HG03354 (cell line): ENCODE results near the gene ZNF432.
"Not testable (repeated sequence)": the region's sequence is repeated elsewhere in the genome, so short reads cannot be mapped to it uniquely, and the experiment has no call there.

Experiments
- ATAC-seq: cut with Tn5 transposase; IDR thresholded peaks from one replicate; pipeline ENCODE4 v1.9.1; 2021; ENCODE audit warnings: mild to moderate bottlenecking; ENCODE audit not compliant: unreplicated experiment, poor library complexity, severe bottlenecking

ZNF432 gene

GRCh38 chr19:52048555-52049501 lies at the start of gene ZNF432:
Gene ZNF432, minus strand, starts transcription at chr19:52048838. Its CDS starts 1,970 bp downstream, at chr19:52046868.
- ATAC-seq = peak; percentile 91

- not testable (repeated sequence) for ATAC-seq
Observed at GRCh38 chr19:52096416-52096815, 47.8 kb upstream of the ZNF432 start.

- ATAC-seq = no peak
Observed at GRCh38 chr19:52095172-52096014, 46.8 kb upstream of the ZNF432 start, which contains the start of gene ZNF841. Gene ZNF841, minus strand, starts transcription at chr19:52095765. Its CDS starts 10,964 bp downstream, at chr19:52084801.

GRCh38 chr19:52094526-52095130 lies 46.0 kb upstream of the ZNF432 start:
- no peak for ATAC-seq

- ATAC-seq = no peak
Observed at GRCh38 chr19:52086481-52086880, 37.8 kb upstream of the ZNF432 start.

- no peak for ATAC-seq
Observed at GRCh38 chr19:52070496-52070895, 21.9 kb upstream of the ZNF432 start.

GRCh38 chr19:52069653-52070052 lies 21.0 kb upstream of the ZNF432 start:
- no peak for ATAC-seq

GRCh38 chr19:52066258-52066863 lies 17.7 kb upstream of the ZNF432 start:
- ATAC-seq = no peak

- ATAC-seq = no peak
Observed at GRCh38 chr19:52065399-52065798, 16.8 kb upstream of the ZNF432 start.

- ATAC-seq = not testable (repeated sequence)
Observed at GRCh38 chr19:52056480-52056879, 7.8 kb upstream of the ZNF432 start.

- not testable (repeated sequence) for ATAC-seq
Observed at GRCh38 chr19:52051736-52052135, 3.1 kb upstream of the ZNF432 start.

- no peak for ATAC-seq
Observed at GRCh38 chr19:52039169-52039568, 9.5 kb downstream of the ZNF432 start.

- no peak for ATAC-seq
Observed at GRCh38 chr19:52034051-52034728, 14.4 kb downstream of the ZNF432 start.

GRCh38 chr19:52028780-52029123 lies 19.9 kb downstream of the ZNF432 start:
- ATAC-seq = peak; percentile 37

GRCh38 chr19:52028027-52028779 lies 20.4 kb downstream of the ZNF432 start, which contains the start of gene ZNF614:
Gene ZNF614, minus strand, starts transcription at chr19:52028379. Its CDS starts 2,634 bp downstream, at chr19:52025745.
- peak; percentile 89 for ATAC-seq

GRCh38 chr19:52026255-52026990 lies 22.2 kb downstream of the ZNF432 start:
- ATAC-seq = not testable (repeated sequence)

- ATAC-seq = not testable (repeated sequence)
Observed at GRCh38 chr19:52024478-52024877, 24.2 kb downstream of the ZNF432 start.

GRCh38 chr19:52022193-52022592 lies 26.4 kb downstream of the ZNF432 start:
- ATAC-seq = no peak
